HEK293T (cell line): ENCODE results near the gene TOP3A.

Source experiments
- CTCF ChIA-PET: fragments of 350-600 bp; formaldehyde crosslinking; extraction: SDS; loops from one replicate; lab custom pipeline; 2021; ENCODE audit warnings: antibody characterized with exemption, inconsistent platforms; lab: Yijun Ruan, JAX
- POLR2A ChIA-PET: fragments of 350-600 bp; formaldehyde crosslinking; extraction: SDS; loops from one replicate; lab custom pipeline; 2020; ENCODE audit warnings: antibody characterized with exemption, inconsistent platforms; lab: Yijun Ruan, JAX
- DNase-seq: peaks from one replicate; pipeline ENCODE4 v3.0.0; 2012; ENCODE audit warnings: mixed read lengths; ENCODE audit errors: extremely low spot score
- ARNT ChIP-seq: fragments of 450-650 bp; IDR thresholded peaks from 2 replicates; pipeline ENCODE4 v1.6.1; 2017; ENCODE audit warnings: mild to moderate bottlenecking
- BHLHE40 ChIP-seq: fragments of 450-650 bp; IDR thresholded peaks from 2 replicates; pipeline ENCODE4 v1.6.1; 2016; ENCODE audit warnings: mild to moderate bottlenecking, moderate library complexity, borderline replicate concordance
- CTBP1 ChIP-seq: fragments of 450-650 bp; IDR thresholded peaks from 2 replicates; pipeline ENCODE4 v1.6.1; 2016; ENCODE audit warnings: borderline replicate concordance
- ELF4 ChIP-seq: fragments of 450-650 bp; IDR thresholded peaks from 2 replicates; pipeline ENCODE4 v1.6.1; 2017; ENCODE audit warnings: antibody characterized with exemption
- FOXA1 ChIP-seq: fragments of 450-650 bp; IDR thresholded peaks from 2 replicates; pipeline ENCODE4 v1.6.1; 2016; ENCODE audit warnings: mild to moderate bottlenecking
- FOXK2 ChIP-seq: fragments of 450-650 bp; IDR thresholded peaks from 2 replicates; pipeline ENCODE4 v1.6.1; 2016; ENCODE audit warnings: mild to moderate bottlenecking
- FOXM1 ChIP-seq: fragments of 450-650 bp; IDR thresholded peaks from 2 replicates; pipeline ENCODE4 v1.6.1; 2017; ENCODE audit warnings: mild to moderate bottlenecking, borderline replicate concordance
- HDGF ChIP-seq: fragments of 450-650 bp; IDR thresholded peaks from 2 replicates; pipeline ENCODE4 v1.6.1; 2017; ENCODE audit warnings: antibody characterized with exemption, borderline replicate concordance
- L3MBTL2 ChIP-seq: fragments of 450-650 bp; conservative IDR thresholded peaks from 2 replicates; pipeline ENCODE4 v1.6.1; 2016; ENCODE audit warnings: mild to moderate bottlenecking
- LEF1 ChIP-seq: fragments of 450-650 bp; IDR thresholded peaks from 2 replicates; pipeline ENCODE4 v1.6.1; 2017; ENCODE audit warnings: mild to moderate bottlenecking, borderline replicate concordance
- NFRKB ChIP-seq: fragments of 450-650 bp; IDR thresholded peaks from 2 replicates; pipeline ENCODE4 v1.6.1; 2016; ENCODE audit warnings: mild to moderate bottlenecking, moderate library complexity
- SP1 ChIP-seq: fragments of 450-650 bp; IDR thresholded peaks from 2 replicates; pipeline ENCODE4 v1.6.1; 2017
- SUZ12 ChIP-seq: fragments of 450-650 bp; IDR thresholded peaks from 2 replicates; pipeline ENCODE4 v1.6.1; 2016; ENCODE audit warnings: mild to moderate bottlenecking
- TARDBP ChIP-seq: fragments of 450-650 bp; IDR thresholded peaks from 2 replicates; pipeline ENCODE4 v1.6.1; 2016
- ZNF384 ChIP-seq: fragments of 450-650 bp; IDR thresholded peaks from 2 replicates; pipeline ENCODE4 v1.6.1; 2016
- TF ChIP-seq, protein P1 (sequence below): fragments of 450-650 bp; IDR thresholded peaks from 2 replicates; pipeline ENCODE4 v1.6.1; 2016

Gene TOP3A

DNA sequence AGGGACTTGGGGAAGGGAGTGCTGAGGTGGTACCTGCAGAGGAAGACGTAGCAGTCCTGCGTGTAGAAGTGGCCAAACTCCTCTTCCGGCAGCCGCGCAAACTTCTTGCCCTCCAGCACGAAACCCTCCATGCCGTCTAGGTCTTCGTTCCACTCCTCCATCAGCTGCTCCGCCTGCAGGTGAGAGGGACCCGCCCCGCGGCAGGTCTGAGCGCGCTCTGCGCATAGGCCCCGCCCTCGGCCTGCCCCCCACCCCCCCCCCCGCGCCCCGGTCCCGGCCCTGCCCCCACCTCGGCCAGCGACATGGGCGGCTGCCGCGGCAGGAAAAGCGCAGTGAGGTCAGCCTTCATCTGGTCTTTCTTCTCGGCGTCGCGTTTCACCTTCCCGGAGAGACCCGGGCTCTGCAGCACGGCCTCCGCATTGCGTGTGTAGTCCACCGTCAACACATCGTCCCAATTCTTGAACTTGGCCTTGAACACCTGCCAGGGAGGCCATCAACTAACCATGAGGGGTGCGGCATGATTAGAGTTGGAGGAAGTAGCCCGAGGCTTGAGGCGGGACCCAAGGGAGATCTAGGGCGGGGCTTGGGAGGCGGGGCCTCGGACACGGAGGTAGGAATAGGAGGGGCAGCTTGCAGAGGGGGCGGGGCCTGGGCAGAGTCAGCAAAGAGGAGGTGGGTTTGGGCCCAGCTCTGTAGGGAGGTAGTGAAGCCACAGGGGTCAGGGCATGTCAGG, 67.7 kb downstream of the TOP3A start:
- ChIA-PET POLR2A (no interaction called here), CTCF (no interaction called here)
- no peak for TF ChIP-seq SUZ12
- TF ChIP-seq HDGF = 0 out of 2 replicates have a peak, but pooled peaks have one; percentile 53
- DNase-seq = peak; percentile 66

GRCh38 chr17:18246109-18246725, 68.6 kb downstream of the TOP3A start:
- POLR2A ChIA-PET = no interaction called here
- CTCF ChIA-PET = no interaction called here
- DNase-seq = no peak
- TF ChIP-seq ARNT (no peak), HDGF (no peak), FOXM1 (no peak), ELF4 (no peak), SUZ12 (no peak), NFRKB (no peak), SP1 (no peak), TARDBP (no peak)

DNA sequence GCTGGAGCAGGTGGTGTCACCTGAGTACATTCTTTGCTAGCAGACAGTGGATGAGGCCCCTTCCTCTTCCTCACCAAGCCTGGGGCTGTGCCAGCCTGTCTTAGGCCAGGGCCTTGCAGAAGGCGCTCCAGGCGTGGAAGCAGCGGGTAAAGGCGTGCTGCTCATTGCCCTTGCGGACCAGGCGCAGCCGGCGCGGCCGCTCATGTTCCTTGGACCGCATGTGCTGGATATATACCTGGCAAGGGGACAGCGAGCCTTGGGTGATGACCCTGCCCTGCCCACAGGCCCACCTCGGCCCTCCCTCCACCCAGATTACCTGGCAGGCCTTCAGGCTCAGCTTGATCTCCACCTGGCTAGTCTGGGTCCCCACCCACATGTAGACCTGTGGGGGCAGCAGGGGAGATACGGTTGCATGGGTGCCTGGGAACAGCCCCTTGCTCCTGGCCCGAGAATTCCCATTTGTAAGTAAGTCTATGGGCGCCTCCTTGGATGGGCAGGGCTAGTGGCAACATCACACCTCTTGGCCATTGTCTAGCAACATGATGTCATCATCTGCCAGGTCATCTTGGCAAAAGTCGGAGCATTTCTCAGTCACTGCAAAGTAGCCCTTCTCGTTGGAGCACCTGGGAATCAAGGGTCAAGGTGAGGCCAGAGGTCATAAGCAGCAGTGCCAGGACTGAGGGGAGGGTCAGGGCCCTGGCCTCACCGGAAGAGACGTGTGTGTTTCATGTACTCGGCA, 69.6 kb downstream of the TOP3A start:
- ChIA-PET POLR2A (no interaction called here), CTCF (no interaction called here)
- TF ChIP-seq FOXK2 (no peak), HDGF (no peak), ARNT (no peak), SP1 (no peak), LEF1 (no peak), FOXA1 (no peak), BHLHE40 (no peak), L3MBTL2 (no peak), ELF4 (no peak), NFRKB (no peak), TARDBP (no peak), FOXM1 (no peak), CTBP1 (no peak), ZNF384 (no peak), SUZ12 (no peak)
- TF ChIP-seq, protein P1, sequence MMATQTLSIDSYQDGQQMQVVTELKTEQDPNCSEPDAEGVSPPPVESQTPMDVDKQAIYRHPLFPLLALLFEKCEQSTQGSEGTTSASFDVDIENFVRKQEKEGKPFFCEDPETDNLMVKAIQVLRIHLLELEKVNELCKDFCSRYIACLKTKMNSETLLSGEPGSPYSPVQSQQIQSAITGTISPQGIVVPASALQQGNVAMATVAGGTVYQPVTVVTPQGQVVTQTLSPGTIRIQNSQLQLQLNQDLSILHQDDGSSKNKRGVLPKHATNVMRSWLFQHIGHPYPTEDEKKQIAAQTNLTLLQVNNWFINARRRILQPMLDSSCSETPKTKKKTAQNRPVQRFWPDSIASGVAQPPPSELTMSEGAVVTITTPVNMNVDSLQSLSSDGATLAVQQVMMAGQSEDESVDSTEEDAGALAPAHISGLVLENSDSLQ = no peak
- DNase-seq = no peak

- DNase-seq = no peak
- ChIA-PET POLR2A (no interaction called here), CTCF (no interaction called here)
- TF ChIP-seq CTBP1 (no peak), TARDBP (no peak), LEF1 (no peak), NFRKB (no peak)
These were observed 73.4 kb downstream of the TOP3A start for GRCh38 chr17:18241229-18241871.

DNA sequence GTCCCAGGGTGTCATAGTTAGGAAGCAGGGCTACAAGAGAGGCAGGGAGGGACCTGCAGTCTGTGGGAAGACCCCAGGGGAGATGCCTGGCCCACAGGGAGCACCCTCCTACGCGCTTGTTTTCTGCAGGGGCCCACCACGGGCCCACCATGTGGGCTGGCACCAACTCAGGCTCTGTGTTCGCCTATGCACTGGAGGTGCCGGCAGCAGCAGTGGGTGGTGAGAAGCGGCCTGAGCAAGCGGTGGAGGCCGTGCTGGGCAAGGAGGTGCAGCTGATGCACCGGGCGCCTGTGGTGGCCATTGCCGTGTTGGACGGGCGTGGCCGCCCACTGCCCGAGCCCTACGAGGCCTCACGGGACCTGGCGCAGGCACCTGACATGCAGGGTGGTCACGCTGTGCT, 74.3 kb downstream of the TOP3A start:
- no peak for DNase-seq
- CTCF ChIA-PET = no interaction called here
- no peak for TF ChIP-seq BHLHE40
- TF ChIP-seq LEF1 = no peak
- TF ChIP-seq HDGF = no peak
- no peak for TF ChIP-seq TARDBP
- TF ChIP-seq FOXK2 = no peak
- TF ChIP-seq SP1 = no peak
- TF ChIP-seq CTBP1 = no peak
- TF ChIP-seq, protein P1 = no peak
- POLR2A ChIA-PET = no interaction called here

GRCh38 chr17:18238299-18238698, 76.5 kb downstream of the TOP3A start:
- CTCF ChIA-PET = no interaction called here
- no peak for DNase-seq
- POLR2A ChIA-PET = no interaction called here
- TF ChIP-seq ZNF384 (no peak), BHLHE40 (no peak), NFRKB (no peak), HDGF (no peak), SP1 (no peak), FOXM1 (no peak), ARNT (no peak), TARDBP (no peak), L3MBTL2 (no peak), FOXA1 (no peak), FOXK2 (no peak), LEF1 (no peak), CTBP1 (no peak), SUZ12 (no peak), ELF4 (no peak)
- TF ChIP-seq, protein P1 = no peak
